NCI-H1436 treated with DMSO at 0.1 percent for 48 hours (cell line): Measurements from ENCODE around the gene RPS6KA1.

ENCODE experiments used
- DNase-seq: peaks from one replicate; lab custom pipeline; 2025; lab: John Stamatoyannopoulos, UW

Gene RPS6KA1

DNA sequence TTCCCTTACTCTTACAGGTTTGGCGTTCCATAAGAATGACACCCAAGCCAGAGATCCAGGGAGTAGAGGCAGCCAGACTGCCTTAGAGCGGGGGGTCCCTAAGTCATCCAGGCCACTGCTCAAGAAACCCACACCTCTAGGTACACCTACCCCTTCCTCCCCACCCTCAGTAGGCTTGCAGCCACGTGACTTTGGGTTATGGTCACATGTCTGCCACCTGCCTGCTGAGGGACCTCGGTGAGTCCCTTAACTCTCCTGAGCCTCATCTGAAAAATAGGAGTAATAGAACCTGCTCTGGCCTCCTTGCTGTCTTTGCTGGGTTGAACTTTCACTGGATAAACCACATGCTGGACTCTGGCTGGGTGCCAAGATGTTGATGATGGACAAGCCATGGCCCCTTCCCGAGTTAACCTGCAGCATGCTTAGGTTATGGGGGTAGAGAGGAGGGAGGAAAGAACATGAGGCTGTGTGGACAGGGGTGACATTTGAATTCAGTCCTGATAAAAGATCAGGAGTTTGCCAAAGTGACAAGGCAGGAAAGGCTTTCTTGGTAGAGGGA, 4.5 kb downstream of the RPS6KA1 start:
- DNase-seq = no peak

DNA sequence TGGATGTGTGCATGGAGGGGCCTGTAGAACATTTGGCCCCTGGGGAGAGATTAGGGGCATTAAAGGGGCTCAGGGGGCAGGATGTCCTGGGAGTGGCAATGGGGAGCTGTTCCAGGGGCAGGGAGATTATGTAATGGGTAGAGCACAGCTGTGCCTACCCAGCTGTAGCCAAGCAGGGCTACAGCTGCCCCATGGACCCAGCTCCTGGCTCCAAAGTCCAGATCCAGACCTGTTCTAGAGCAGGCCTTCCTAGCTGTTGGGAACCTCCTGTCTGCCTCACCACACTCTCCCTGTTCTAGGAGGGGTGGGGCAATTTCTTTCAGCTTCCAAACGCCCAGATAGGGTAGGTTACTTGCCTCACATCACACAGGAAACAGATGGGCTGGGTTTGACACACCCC, 5.6 kb downstream of the RPS6KA1 start:
- DNase-seq = no peak

GRCh38 chr1:26536081-26536480, 6.5 kb downstream of the RPS6KA1 start:
- DNase-seq = no peak

DNA sequence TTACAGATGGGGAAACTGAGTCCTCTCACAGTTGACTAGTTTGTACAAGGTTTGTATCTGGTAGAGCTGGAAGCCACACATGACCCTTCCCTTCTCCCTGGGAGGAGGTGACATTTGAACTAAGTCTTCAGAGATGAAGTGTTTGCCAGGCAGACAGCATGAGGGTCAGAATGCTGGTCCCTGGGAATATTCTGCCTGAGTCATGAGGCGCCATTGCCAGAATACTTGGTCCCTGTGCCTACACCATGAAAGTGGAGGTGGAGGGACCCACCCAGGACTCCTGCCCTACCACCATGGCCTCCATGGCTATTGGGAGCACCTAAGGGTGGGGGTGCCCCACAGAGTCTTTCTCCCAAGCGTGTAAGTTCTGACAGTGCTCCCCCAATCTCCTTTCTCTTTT, 7.0 kb downstream of the RPS6KA1 start:
- DNase-seq = no peak

DNA sequence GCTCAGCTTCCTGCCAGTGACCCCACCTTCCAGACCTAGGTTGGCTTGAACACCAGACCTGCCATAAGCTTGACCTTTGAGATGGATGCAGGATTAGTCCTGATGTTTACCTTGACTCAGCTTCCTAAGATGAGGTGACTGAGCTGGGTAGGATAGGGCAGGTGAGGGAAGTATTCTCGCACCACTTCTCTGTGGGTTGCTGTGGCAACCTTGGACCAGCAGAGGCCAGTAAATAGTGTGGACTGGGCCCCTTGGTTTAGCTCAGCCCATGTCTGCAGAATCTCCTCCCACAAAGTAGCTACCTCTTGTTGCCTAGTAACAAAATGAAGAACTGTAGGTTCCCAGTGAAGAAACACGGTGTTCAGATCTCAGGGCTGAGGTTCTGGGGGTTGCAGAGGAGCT, 8.4 kb downstream of the RPS6KA1 start:
- DNase-seq = no peak

GRCh38 chr1:26538480-26539412, 9.2 kb downstream of the RPS6KA1 start:
- no peak for DNase-seq

DNA sequence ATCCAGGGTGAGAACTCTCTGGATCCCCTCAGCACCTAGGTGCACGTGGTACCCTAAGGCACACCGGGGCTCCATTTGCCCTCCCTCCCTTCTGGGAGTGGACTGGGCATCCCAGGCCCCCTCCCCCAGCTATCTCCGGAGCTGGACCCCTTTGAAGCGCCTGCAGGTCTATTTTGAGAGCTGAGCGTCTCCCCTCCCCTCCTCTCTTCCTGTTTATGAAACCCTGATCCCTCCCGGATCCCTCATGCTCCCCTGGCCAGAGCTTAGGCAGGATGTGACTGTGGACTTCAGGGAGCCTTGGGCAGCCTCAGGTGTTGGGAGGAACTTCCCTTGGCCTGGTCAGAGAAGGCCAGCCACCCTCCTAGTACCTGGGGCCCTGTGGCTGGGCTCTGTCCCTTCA, 10.2 kb downstream of the RPS6KA1 start:
- DNase-seq = no peak

DNA sequence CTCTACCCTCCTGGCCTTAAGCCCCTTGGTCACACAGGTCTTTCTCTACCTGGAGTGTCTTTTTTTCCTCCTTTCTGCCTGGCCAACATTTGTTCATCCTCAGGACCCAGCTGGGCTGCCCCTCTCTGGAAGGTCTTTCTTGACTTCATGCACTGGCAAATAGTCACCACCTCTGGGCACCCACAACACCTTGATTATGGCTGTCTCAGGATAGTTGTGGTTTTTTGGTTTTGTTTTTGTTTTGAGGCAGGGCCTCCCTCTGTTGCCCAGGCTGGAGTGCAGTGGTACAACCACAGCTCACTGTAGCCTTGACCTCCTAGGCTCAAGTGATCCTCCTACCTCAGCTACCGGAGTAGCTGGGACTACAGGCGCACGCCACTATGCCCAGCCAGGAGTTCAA, 10.8 kb downstream of the RPS6KA1 start:
- no peak for DNase-seq

DNA sequence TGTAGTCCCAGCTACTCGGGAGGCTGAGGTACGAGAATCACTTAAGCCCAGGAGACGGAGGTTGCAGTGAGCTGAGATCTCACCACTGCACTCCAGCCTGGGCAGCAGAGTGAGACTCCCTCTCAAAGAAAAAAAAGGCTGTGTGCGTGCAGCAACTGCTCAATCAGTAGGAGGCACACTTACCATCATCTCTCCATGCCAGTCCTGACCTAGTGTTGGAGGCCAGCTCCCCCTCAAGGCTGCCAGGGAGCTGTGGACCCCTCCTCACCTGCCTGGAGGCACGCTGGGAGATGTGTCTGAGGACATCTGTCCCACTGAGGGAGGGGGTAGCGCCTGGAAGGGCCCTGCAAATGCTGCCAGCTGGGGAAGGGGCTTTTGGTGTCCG, 11.9 kb downstream of the RPS6KA1 start:
- no peak for DNase-seq

GRCh38 chr1:26541816-26542711, 12.5 kb downstream of the RPS6KA1 start:
- DNase-seq = no peak

DNA sequence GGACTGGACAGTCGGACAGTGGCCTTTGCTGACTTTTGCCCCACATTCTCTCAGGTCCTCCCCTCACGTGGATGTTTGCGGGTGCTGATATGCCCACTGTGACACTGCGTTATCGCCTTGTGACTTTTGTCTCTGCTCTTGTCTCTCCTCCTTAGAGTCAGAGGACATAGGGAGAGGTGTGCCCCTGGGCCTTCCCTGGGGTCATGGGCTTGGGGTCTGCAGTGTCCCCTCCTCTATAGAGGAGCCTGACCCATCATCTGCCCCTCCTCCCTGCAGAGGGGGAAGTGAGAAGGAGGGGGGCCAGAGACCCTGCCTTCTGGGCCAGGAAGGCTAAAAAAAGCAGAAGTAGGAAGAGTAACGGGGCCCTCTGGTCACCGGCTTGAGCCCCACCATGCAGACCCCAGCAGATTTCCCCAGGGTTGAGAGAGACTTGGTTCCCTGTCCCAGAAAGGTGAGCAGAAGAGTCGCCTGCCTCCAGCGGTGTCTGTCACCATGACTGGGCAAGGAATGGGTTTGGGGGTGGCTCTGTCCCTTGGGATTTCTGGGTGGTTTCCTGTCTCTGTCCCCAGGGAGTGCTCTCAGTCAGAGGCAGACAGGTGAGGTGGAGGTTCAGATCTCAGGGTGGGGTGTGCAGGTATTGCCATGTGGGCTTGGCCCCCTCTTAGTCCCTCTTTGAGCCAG, 13.3 kb downstream of the RPS6KA1 start:
- DNase-seq = no peak

GRCh38 chr1:26543462-26543861, 13.9 kb downstream of the RPS6KA1 start:
- no peak for DNase-seq

- no peak for DNase-seq
These were observed 14.6 kb downstream of the RPS6KA1 start for GRCh38 chr1:26544126-26544525.

DNA sequence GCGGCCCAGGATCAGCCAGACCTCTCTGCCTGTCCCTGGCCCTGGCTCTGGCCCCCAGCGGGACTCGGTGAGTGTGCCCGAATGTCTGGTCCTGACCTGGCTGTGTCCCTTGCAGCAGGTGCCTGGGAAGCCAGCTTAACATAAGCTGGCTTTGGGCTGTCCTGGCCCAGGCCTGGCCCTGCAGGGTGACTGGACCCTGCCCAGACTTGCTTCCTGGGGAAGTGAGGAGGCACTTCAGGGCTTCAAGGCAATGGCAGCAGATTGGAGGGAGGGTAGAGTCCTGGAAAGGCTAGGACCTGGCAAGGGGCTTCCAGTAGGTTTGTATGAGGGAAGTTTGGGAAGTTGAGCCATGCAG, 16.4 kb downstream of the RPS6KA1 start:
- DNase-seq = no peak

DNA sequence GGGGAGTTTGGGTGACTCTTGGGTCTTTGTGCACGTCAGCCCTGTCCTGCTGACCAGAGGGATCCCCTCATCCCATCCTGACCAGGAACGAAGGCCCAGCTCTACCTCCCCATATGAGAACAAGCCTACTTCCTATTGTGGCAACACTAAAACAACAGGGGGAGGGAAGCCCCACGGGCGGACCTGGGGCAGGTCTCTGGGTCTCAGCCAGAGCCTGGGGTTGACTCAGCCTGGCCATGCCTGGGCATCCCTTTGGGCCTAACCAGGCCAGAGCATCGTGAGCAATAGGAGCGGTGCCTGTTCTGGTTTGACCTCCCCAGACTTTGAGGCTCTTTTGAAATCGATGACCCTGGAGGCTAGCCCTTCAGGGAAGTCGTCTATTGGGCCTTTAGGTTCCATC, 16.8 kb downstream of the RPS6KA1 start:
- no peak for DNase-seq

DNA sequence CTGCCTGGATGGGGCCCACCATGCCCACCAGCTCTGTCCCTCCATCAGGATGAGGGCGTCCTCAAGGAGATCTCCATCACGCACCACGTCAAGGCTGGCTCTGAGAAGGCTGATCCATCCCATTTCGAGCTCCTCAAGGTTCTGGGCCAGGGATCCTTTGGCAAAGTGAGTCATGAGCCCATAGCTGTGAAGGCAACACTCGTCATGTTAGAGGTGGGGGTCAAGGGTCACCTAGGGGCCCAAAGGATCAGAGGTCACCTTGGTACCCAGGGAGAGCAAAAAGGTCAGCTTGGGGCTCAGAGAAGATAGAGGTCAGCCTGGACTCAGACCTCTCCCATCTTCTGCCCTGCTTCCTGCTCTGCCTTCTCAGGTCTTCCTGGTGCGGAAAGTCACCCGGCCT, 17.3 kb downstream of the RPS6KA1 start:
- no peak for DNase-seq

- DNase-seq = no peak
These were observed 19.3 kb downstream of the RPS6KA1 start for GRCh38 chr1:26548841-26549240.

- no peak for DNase-seq
These were observed 21.4 kb downstream of the RPS6KA1 start for GRCh38 chr1:26550946-26551345.

GRCh38 chr1:26552720-26553119, 23.2 kb downstream of the RPS6KA1 start:
- no peak for DNase-seq

DNA sequence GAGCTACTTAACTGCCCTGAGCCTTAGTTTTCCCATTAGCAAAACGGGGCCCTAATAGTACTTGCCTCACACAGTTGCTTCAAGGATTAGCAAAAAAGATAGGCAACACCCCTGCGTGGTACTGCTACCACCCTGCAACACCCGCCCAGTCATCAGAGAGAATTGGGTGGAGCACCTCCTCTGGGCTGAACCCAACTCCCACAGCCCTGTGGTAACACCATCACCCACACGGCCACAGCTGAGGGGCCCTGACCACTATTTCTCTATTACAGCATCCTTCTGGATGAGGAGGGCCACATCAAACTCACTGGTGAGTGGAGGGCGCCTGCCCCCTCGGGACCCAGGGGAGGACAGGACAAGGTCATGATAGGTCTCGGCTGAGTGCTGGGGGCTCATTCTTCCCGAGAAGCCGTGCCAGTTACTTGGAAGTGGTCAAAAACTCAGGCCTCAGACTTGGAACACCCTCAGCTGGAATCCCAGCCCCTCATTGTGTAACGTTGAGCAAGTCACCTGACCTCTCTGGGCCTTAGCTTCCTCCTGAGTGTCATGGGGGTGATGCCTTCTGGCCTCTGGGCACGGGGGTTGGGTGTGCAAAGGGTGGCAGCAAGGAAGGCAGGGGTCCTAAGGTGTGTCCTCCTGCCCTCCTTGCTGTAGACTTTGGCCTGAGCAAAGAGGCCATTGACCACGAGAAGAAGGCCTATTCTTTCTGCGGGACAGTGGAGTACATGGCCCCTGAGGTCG, 24.6 kb downstream of the RPS6KA1 start:
- DNase-seq = no peak

DNA sequence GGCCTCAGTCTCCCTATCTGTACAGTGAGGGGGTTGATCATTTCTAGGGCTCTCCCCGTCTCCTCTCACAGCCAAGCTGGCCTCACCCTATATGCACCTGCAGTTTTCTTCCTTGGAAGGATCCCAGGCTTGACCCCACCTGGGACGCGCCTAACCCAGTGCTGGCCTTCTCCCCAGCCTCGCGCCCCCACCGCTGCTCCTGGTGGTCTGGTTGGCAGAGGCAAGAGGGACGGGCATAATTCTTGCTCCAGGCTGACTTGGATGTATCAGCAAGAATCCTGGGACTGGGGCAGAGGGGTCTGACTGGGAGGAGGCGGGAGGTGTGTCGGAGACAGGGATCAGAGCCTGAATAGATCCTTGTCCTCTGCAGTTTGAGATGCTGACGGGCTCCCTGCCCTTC, 25.2 kb downstream of the RPS6KA1 start:
- DNase-seq = no peak
